Activated T-cell treated with anti-CD3 and anti-CD28 coated beads, Interleukin-2, amount 50 U/mL, for 4 hours (primary cell): ENCODE data around the gene B3GAT1. TPM values are rescaled to one million over a fixed set of nuclear protein-coding genes. Genes with fewer than 3 reads are reported as not detected.

Experiments
- ATAC-seq, 2 donors: fragments of 200-7000 bp; cut with Tn5 transposase; one replicate each; pipeline ENCODE4 v1.10.0; 2021
- DNase-seq: peaks from one replicate; pipeline ENCODE4 v3.0.0-alpha.2; 2020
- H3K27me3 Mint-ChIP-seq: one replicate; pipeline ENCODE4 v1.8.0; 2021; ENCODE audit warnings: low read depth, mixed read lengths
- H3K36me3 Mint-ChIP-seq: one replicate; pipeline ENCODE4 v1.8.0; 2022; ENCODE audit warnings: mixed read lengths; ENCODE audit not compliant: insufficient read depth
- H3K4me1 Mint-ChIP-seq: one replicate; pipeline ENCODE4 v1.8.0; 2021; ENCODE audit warnings: low read depth, mixed read lengths
- H3K4me3 Mint-ChIP-seq: one replicate; pipeline ENCODE4 v1.8.0; 2021; ENCODE audit warnings: mild to moderate bottlenecking, moderate library complexity, mixed read lengths
- H3K9me3 Mint-ChIP-seq: one replicate; pipeline ENCODE4 v1.8.0; 2021; ENCODE audit warnings: mixed read lengths
- total RNA-seq, 3 donors: library from RNA; stranded (reverse); gene quantifications; one replicate each; pipeline ENCODE4 v1.2.1, GENCODE V29; 2021

Gene B3GAT1
- total RNA-seq, 3 donors from 2014 or later = 0.05 to 0.50 (median 0.33) TPM

DNA sequence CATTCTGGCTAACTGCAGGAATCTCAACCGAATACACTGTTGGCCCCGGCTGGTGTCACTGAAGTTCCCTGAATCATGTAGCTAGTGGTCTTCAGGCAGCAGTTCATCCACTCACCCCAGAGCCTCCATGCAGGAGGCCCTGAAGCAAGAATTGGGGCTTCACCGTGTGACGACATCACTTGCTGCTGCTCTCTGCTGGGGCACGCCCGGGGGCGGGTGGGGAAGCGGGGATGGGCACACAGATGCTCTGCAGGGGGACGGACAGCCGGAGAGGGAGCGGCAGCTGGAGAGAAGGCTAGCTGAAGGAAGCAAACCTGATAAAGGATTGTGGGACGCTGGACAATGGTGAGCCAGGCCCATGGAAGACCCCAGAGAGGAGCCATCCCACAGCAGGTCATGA, 17.0 kb downstream of the B3GAT1 start:
- Mint-ChIP-seq H3K27me3 (peaks cover 13% of the 10 kb centered on the region), H3K36me3 (no peaks in the 10 kb centered on the region), H3K9me3 (no peaks in the 10 kb centered on the region), H3K4me1 (no peaks in the 10 kb centered on the region), H3K4me3 (no peak overlapping the region)
- DNase-seq = no peak
- no peak for ATAC-seq

DNA sequence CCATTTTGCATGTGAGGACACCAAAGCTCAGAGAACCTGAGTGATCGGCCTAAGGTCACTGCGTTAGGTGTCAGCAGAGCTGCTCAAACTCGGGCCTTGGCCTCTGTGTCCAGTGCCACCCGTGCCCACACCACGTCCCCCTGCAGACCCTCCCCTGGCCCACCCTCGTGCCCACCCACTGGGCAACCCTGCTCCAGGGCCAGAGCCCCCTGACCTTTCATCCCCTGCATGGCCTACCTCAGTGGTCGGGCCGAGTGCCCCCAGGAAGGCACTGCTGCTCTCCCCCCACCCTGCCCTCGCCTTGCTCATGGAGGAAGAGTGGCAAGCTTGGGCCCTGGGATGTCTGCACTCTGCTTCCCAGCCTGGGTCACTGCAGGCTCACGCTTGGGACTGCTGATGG, 17.7 kb downstream of the B3GAT1 start:
- no peaks in the 10 kb centered on the region for H3K36me3 Mint-ChIP-seq
- H3K4me3 Mint-ChIP-seq = no peak overlapping the region
- DNase-seq = no peak
- H3K4me1 Mint-ChIP-seq = no peaks in the 10 kb centered on the region
- H3K9me3 Mint-ChIP-seq = no peaks in the 10 kb centered on the region
- ATAC-seq = no peak
- H3K27me3 Mint-ChIP-seq = peaks cover 13% of the 10 kb centered on the region

DNA sequence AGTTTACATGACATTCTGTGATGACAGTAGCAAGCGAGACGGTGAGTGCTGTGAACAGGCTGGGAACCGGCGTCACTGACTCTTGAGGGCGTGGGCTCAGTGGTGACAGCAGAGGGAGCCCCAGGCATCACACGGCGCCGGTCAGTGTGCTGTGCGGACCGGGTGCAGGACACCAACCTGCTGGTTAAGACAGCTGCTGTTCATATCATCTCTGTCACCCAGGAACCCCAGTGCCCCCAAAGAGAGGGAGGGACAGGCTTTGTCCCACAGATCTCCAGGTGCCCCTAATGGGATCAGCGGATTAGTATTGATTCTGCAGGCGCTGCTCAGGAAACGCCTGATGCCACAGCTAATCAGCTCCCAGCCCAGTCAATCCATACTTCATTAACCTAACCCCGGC, 18.4 kb downstream of the B3GAT1 start:
- Mint-ChIP-seq H3K4me1 (no peaks in the 10 kb centered on the region), H3K36me3 (no peaks in the 10 kb centered on the region), H3K27me3 (peaks cover 11% of the 10 kb centered on the region), H3K4me3 (no peak overlapping the region), H3K9me3 (no peaks in the 10 kb centered on the region)
- ATAC-seq (no peak), DNase-seq (no peak)

DNA sequence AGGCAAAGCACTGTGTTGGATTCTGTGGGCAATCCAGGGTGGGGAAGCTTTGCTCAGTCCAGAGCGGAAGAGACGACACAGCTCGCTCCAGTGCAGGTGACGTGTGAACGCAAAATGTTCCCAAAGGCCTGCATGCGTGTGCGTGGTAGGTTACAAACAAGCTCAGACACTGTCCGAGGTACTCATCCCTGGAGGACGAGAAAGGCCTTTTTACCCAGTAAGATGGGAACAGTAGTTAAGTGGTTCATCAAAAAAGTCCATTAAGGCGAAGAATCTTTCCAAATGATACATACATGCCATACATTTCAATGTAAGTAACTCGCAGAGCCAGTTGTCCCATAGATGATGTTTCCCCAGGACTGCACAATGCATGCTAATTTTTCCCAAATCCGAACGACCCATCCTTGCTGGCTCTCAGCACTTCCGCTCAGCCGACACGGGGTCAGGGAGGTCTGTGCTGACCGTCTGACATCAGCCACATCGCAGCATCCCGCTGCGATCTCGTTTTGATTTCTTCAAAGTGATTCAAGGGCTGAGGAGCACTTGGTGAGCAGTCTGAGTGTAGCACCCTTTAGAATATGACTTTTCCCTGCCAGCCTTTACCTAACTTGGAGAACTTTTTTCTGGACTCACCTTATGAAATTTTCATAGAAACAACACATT, 19.0 kb downstream of the B3GAT1 start:
- DNase-seq (no peak), ATAC-seq (no peak)
- Mint-ChIP-seq H3K4me1 (no peaks in the 10 kb centered on the region), H3K9me3 (no peaks in the 10 kb centered on the region), H3K36me3 (no peaks in the 10 kb centered on the region), H3K27me3 (peaks cover 11% of the 10 kb centered on the region), H3K4me3 (no peak overlapping the region)

DNA sequence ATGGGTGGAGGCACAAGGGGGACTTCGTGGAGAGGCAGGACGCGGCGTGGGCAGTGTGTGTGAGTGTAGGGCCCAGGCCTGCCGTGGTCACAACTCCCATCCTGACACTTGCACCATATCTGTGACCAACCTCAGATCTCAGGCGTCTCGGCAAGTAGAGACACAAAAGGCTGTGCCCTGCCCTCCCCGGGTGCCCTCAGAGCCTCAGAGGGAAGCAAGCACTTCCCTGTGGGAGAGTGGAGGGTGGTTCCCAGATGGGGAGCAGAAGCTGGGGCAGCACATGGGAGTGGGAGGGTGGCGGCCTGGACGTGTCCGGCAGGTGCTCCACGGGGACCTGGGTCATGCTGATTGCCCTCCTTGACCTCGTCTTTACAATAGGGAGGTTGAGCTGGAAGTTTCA, 20.4 kb downstream of the B3GAT1 start:
- H3K9me3 Mint-ChIP-seq = no peaks in the 10 kb centered on the region
- DNase-seq = no peak
- ATAC-seq = no peak
- peaks cover 11% of the 10 kb centered on the region for H3K27me3 Mint-ChIP-seq
- H3K4me3 Mint-ChIP-seq = no peak overlapping the region
- peaks cover 10% of the 10 kb centered on the region for H3K4me1 Mint-ChIP-seq
- no peaks in the 10 kb centered on the region for H3K36me3 Mint-ChIP-seq

DNA sequence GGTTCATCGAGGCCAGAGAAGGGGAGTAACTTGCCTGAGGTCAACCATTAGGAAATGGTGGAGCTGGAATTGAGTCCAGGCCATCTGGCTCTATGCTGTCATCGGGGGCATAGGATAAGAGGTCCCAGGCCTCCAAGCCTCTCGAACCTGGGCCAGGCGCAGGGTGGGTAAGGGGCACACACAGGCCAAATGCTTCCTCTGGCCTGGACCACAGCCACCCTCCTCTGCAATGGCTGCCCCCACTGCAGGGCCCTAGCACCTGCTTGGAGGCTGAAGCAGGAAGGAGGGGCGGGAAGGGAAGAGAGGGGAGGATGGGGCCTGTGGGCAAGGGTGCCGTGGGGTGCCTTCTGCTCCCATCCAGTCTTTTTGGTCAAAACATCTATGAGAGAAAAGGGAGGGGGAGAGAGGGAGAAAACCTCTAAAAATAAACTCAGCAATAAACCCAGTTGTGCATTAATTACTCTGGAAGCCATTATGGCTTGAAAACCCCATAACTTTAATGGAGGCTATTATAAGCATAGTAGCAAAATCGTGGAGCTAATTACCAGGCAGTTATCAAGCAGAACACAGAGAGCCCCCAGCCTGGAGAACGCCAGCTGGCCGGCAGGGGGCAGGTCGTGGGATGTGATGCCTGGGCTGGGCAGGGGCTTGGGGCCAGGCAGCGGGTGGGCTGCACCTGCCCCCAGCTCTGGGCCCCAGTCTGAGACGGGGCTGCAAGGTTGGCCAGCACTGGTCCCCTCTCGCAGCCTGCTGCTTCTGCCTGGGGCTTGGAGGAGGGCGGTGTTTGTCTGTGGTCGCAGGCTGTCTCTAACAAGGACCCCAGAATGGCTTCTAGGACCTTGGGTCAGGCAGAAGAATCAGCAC, 21.1 kb downstream of the B3GAT1 start:
- ATAC-seq (no peak), DNase-seq (no peak)
- peaks cover 11% of the 10 kb centered on the region for H3K27me3 Mint-ChIP-seq
- H3K4me1 Mint-ChIP-seq = peaks cover 17% of the 10 kb centered on the region
- H3K36me3 Mint-ChIP-seq = no peaks in the 10 kb centered on the region
- no peak overlapping the region for H3K4me3 Mint-ChIP-seq
- no peaks in the 10 kb centered on the region for H3K9me3 Mint-ChIP-seq

DNA sequence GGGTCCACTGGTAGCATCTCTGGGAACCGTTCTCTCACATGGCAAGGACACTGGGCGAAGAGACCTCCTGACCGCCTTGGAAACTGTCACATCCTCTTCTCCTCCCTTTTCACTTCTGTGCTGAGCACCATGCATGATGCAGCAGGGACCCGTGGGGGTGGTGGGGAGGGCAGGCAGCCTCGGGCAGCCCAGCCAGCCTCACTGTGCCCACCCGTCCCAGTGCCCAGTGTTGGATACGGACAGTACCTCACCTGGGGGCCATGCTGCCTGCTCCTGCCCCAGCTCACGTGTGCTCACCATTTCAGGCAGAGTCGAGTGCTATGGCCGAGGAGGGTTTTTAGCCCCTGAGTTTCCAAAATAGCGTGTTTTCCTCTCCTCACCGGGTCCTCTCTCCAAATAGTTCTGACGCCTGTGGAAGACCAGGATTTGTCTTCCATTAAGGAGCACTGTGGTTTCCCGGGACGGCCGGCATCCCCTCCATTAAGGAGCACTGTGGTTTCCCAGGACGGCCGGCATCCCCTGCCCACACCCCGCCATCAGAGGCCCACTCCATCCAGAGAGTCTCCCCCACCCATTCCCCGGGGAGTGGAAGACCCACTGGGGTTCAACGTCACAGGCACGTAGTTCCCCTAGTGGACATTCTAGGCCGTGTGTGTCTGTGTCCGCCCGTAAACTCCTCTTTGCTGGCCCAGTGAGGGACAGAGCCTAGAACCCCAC, 22.4 kb downstream of the B3GAT1 start:
- Mint-ChIP-seq H3K36me3 (no peaks in the 10 kb centered on the region), H3K4me3 (no peak overlapping the region), H3K4me1 (peaks cover 22% of the 10 kb centered on the region), H3K27me3 (peaks cover 22% of the 10 kb centered on the region), H3K9me3 (no peaks in the 10 kb centered on the region)
- DNase-seq (no peak), ATAC-seq (no peak)

DNA sequence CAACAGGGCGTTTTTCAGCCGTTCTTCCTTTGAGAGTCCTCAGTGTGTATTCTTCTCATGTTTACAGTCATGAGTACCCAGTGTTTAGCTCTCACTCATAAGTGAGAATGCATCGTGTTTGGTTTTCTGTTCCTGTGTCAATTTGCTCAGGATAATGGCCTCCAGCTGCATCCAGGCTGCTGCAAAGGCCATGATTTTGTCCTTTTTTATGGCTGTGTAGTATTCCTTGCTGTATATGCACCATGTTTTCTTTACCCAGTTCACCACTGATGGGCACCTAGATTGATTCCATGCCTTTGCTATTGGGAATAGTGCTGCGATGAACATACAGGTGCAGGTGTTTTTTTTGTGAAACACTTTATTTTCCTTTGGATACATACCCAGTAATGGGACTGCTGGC, 23.5 kb downstream of the B3GAT1 start:
- H3K9me3 Mint-ChIP-seq = no peaks in the 10 kb centered on the region
- H3K36me3 Mint-ChIP-seq = no peaks in the 10 kb centered on the region
- H3K4me1 Mint-ChIP-seq = peaks cover 22% of the 10 kb centered on the region
- DNase-seq (no peak), ATAC-seq (no peak)
- no peak overlapping the region for H3K4me3 Mint-ChIP-seq
- peaks cover 23% of the 10 kb centered on the region for H3K27me3 Mint-ChIP-seq

DNA sequence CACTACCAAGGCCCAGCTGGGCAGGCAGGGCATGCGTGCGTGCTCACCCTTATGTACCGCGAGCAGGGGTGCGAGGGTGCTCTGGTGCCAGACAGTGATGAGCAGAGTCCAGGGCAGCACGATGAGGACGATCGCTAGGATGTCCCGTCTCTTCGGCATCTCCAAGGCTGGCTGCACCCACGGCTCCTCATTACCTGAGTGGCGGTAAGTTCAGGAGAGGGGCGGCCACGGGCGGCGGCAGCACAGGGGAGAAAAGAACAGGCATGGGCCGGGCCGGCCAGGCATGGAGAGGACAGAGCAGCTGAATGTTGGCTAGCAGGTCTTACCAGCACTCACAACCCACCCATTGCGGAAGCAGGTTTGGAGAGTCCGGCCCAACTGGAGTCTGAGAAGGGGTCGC, 24.5 kb downstream of the B3GAT1 start:
- Mint-ChIP-seq H3K9me3 (no peaks in the 10 kb centered on the region), H3K4me1 (peaks cover 22% of the 10 kb centered on the region), H3K36me3 (no peaks in the 10 kb centered on the region), H3K27me3 (peaks cover 25% of the 10 kb centered on the region), H3K4me3 (peak overlapping the region; percentile 14)
- DNase-seq = no peak
- no peak for ATAC-seq

DNA sequence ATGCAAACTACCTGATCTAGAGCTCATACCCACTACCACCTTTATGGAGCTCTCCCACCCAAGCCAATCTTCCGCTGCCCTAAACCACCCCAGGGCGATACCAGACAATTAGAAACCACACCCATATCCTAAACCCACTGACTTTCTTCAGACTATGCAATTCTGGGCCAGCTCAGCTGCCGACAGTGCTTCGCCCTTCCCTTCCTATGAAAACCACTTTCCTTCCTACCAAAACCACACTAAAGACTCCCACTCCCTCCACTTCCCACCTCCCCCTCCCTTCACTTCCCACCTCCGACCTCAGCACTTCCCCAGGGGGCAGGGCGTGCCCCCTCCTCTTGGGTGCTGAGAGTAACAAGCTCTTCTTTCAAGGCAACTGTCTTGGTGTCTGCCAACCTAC, 25.1 kb downstream of the B3GAT1 start:
- peaks cover 25% of the 10 kb centered on the region for H3K27me3 Mint-ChIP-seq
- DNase-seq (no peak), ATAC-seq (peak in 1 of 2 donors; percentile 38)
- H3K4me1 Mint-ChIP-seq = peaks cover 22% of the 10 kb centered on the region
- H3K4me3 Mint-ChIP-seq = peak overlapping the region; percentile 14
- no peaks in the 10 kb centered on the region for H3K36me3 Mint-ChIP-seq
- H3K9me3 Mint-ChIP-seq = no peaks in the 10 kb centered on the region

DNA sequence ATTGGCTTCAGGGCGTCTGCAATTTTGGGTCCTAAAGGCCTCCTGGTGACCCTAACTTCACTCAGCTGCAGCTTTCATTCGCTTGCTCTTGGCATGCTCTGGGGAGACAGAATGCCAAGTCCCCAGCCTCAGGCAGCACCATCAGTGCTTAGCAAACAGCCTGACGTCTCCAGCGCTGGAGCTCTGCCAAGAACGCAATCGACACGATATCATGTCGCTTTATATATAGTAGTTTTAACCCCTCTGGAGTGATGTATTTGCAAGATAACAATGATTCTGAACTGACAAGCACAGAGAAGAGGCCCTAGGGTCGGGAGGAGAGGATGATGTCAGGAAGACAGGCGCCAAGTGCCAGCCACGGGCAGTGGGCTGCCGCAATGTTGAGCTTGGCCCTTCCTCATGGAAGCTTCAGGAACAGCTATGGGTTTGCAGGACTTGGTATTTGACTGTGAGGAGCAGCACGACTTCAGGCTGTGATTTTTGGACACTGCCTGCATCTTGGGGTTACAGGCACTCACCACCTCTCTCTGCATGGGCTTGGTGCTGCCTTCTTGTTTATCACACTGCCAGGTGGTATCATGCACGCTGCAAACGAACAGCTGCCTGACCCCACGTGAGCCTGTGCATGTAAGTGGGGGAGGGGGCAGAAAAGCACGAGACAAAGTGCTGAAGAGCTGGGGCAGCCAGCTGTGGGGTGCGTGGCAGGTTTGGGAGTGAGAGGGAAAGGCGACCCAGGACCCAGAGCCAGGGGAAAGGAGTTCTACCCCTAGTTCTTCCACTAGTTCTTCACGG, 26.1 kb downstream of the B3GAT1 start:
- no peaks in the 10 kb centered on the region for H3K9me3 Mint-ChIP-seq
- DNase-seq (no peak), ATAC-seq (no peak)
- H3K36me3 Mint-ChIP-seq = no peaks in the 10 kb centered on the region
- H3K27me3 Mint-ChIP-seq = peaks cover 25% of the 10 kb centered on the region
- H3K4me3 Mint-ChIP-seq = no peak overlapping the region
- H3K4me1 Mint-ChIP-seq = peaks cover 22% of the 10 kb centered on the region

DNA sequence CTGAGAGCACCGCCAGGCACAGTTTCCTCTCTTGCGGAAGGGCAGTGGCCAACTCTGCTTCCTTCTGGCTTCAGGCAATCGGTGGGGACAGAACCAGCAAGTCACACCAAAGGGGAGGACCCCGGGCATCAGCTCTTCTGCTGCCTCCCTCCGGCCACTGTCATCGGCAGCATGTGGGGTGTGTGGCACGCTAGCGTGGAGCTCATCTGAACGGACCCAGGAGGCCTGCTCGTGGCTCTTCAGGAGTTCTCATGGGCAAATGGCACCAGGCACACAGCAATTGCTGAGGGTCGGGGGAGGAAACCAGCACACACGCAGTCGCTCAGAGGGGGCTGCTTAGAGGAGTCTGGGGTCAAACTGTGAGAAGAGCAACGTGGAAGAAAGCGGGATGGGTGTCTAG, 26.9 kb downstream of the B3GAT1 start:
- peaks cover 25% of the 10 kb centered on the region for H3K27me3 Mint-ChIP-seq

DNA sequence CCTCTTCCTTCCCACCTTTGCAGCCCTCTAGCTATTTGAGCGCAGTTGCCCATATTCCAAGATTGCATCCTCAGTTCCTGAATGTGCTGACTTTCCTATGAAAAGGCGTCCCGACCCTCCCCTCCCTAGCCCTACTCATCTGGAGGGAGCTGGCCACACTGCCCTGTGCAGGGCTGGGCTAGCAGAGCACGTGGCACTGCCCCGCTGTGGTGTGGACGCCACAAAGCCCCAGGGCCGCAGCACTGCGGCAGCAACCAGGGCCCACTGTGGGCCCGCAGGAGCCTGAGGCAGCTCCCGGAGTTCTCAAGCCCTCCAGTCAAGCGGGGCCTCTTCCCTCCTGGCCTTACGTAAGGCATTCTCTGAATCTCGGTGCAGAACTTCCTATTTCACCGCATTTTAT, 27.6 kb downstream of the B3GAT1 start:
- Mint-ChIP-seq H3K27me3 (peaks cover 25% of the 10 kb centered on the region), H3K4me1 (peaks cover 22% of the 10 kb centered on the region), H3K4me3 (no peak overlapping the region), H3K36me3 (no peaks in the 10 kb centered on the region), H3K9me3 (no peaks in the 10 kb centered on the region)
- no peak for ATAC-seq
- no peak for DNase-seq

More for the DNA sequence above, 26.9 kb downstream of the B3GAT1 start:
- Mint-ChIP-seq H3K4me3 (no peak overlapping the region), H3K9me3 (no peaks in the 10 kb centered on the region), H3K36me3 (no peaks in the 10 kb centered on the region), H3K4me1 (peaks cover 22% of the 10 kb centered on the region)
- ATAC-seq = no peak
- no peak for DNase-seq
